ENCODE data around the gene GPATCH4. TPM values are rescaled to one million over a fixed set of nuclear protein-coding genes. Genes with fewer than 3 reads are reported as not detected.
"Not testable (repeated sequence)": the region's sequence is repeated elsewhere in the genome, so short reads cannot be mapped to it uniquely, and the experiment has no call there.

Gene GPATCH4
- polyA plus RNA-seq, 5 donors: 26.3 to 33.2 (median 30.6) TPM

- DNase-seq: no peak
Measured at GRCh38 chr1:156629823-156630449, 28.7 kb upstream of the GPATCH4 start.

GRCh38 chr1:156627313-156627880 is 26.1 kb upstream of the GPATCH4 start:
- DNase-seq: no peak

- DNase-seq: no peak
Measured at GRCh38 chr1:156626079-156626438, 24.8 kb upstream of the GPATCH4 start.

GRCh38 chr1:156625436-156626078 is 24.3 kb upstream of the GPATCH4 start:
- DNase-seq: no peak

GRCh38 chr1:156624814-156625435 is 23.6 kb upstream of the GPATCH4 start:
- no peak for DNase-seq

- DNase-seq: no peak
Measured at GRCh38 chr1:156623946-156624813, 22.9 kb upstream of the GPATCH4 start.

GRCh38 chr1:156622581-156623297 is 21.5 kb upstream of the GPATCH4 start:
- DNase-seq: no peak

GRCh38 chr1:156619582-156619955 is 18.3 kb upstream of the GPATCH4 start:
- DNase-seq: no peak

- DNase-seq: no peak
Measured at GRCh38 chr1:156618853-156619581, 17.7 kb upstream of the GPATCH4 start, which contains the start of gene HAPLN2. Gene HAPLN2, plus strand, starts transcription at chr1:156619415. Its CDS starts 4,076 bp downstream, at chr1:156623491.

- no peak for DNase-seq
Measured at GRCh38 chr1:156616463-156616862, 15.2 kb upstream of the GPATCH4 start.

DNA sequence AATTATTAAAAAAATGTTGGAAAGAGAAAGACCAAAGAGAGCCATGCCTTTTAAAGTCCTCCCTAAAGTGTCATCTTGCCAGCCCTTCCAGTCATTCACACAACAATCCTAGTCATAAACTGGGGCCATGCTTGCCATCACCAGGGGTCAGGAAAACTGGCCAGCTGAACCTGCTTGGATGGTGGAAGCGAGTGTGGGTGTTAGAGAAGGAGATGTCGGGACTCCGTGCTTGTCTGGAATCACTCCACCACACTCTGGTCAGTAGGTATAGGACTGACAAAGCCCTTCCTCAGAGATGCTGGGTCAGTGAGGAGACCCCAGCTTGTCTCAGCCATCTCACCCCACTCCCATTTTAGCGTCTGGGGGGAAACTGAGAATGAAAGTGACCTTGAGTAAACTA is 14.7 kb upstream of the GPATCH4 start:
- DNase-seq: no peak

- no peak for DNase-seq
Measured at GRCh38 chr1:156612666-156613065, 11.4 kb upstream of the GPATCH4 start.

GRCh38 chr1:156610072-156610471 is 8.8 kb upstream of the GPATCH4 start:
- DNase-seq: not testable (repeated sequence)

DNA sequence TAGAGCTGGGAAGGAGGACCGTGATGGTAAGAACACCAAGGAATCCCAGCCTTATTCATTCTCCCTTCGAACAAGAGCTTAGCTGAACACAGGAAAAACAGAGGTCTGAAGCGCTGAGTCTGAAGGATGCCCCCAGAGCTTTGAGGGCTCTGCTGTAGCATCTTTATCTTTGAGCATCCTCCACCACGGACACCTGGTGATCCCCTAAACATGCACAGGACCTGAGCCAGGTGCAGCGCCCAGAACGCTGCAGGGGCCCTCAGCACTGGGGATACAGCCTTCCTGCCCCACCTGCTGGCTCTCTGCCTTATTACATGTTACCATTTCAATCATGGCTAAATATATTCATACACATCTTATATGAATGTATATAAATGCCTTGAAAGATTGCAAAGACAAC is 7.7 kb upstream of the GPATCH4 start:
- DNase-seq: no peak

GRCh38 chr1:156608036-156608674 is 6.9 kb upstream of the GPATCH4 start:
- no peak for DNase-seq

GRCh38 chr1:156607344-156607743 is 6.1 kb upstream of the GPATCH4 start:
- not testable (repeated sequence) for DNase-seq

- no peak for DNase-seq
Measured at GRCh38 chr1:156602557-156602993, 1.3 kb upstream of the GPATCH4 start.

DNA sequence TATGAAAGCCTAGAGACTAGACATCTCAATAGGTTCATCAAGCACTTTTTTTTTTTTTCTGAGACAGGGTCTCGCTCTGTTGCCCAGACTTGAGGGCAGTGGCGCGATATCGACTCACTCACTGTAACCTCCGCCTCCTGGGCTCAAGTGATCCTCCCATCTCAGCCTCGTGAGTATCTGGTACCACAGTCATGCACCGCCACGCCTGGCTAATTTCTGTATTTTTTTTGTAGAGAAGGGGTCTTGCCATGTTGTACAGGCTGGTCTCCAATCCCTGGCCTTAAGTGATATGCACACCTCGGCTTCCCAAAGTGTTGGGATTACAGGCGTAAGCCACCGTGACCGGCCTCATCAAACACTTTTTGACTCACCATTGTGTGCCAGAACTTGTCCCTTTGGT is 613 bp upstream of the GPATCH4 start:
- DNase-seq: no peak

DNA sequence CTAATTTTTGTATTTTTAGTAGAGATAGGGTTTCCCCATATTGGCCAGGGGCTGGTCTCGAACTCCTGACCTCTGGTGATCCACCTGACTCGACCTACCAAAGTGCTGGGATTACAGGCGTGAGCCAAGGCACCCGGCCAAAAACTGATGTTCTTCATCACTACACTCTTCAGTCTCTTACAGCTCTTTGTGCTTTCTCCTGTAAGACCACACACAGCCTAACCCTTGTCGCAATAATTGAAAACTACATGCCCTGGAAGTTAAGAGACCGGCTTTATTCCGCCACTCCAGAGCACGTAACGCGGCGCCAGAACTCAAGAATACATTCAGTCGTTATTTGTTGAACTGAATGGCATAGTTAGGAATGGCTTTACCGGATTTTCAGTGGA is 552 bp downstream of the GPATCH4 start:
- DNase-seq: no peak

DNA sequence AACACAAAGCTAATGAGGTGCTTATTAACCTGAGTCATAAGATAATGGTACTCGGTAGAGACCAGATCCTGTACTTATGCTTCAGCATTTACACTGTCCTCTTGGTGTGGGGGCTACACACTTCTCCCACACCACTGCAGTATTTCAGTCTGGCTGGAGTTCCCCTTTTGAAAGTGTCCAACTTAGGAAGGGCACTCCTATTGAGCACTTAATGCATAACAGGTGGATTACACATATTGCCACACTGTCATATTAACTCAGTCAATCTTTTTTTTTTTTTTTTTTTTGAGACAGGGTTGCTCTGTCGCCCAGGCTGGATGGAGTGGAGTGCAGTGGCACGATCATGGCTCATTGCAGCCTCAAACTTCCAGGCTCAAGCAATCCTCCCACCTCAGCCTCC is 1.5 kb downstream of the GPATCH4 start:
- DNase-seq: no peak
